GM12801 (cell line): ENCODE data around the gene HLA-DOA.

ENCODE experiments used
- CTCF ChIP-seq: IDR thresholded peaks from one replicate; pipeline ENCODE4 v1.5.1; 2011; ENCODE audit warnings: control low read depth; ENCODE audit not compliant: insufficient read length; ENCODE audit errors: extremely low read depth

HLA-DOA gene

GRCh38 chr6:32954267-32954666, 55.1 kb downstream of the HLA-DOA start:
- TF ChIP-seq CTCF = no peak
